ENCODE data around the gene CELF4.

CELF4 gene

DNA sequence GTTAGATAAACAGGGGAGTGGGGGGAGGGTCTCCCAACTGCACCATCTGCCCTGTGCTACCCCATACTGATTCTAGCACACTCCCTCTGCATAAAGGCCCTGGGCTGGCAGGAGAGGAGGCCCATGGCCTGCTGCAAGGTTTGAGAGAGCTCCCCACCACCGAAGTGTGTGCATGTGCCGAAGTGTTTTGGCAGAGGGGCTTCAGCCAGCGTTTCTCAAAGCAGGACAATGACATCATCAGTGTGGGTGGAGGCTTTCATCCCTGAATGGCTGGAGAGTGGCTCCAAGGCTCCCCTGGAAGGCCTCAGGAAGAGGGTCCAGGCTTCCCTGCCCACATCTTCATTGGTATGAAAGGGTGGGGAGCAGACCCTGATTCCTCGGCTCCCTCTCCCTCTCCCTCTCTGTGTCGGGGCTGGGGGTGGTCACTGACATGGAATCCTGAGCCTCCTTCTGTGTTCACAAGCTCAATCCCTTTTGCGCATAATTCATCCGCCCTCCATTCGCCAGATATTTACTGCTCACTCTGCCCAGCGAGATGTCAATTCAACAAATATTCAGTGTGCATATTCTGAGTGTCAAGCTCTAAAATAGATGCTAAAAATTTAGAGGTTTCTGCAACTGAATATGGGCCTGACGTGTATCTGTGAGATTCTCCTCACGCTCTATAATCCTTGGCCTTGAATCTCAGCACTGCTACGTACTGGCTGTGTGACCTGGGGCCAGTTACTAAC is 122.1 kb downstream of the CELF4 start:
- no peak overlapping the region for H3K4me3 Mint-ChIP-seq
- H3K9me3 Mint-ChIP-seq, result no peaks in the 10 kb centered on the region
- no peaks in the 10 kb centered on the region for H3K36me3 Mint-ChIP-seq (ENCODE audit: low read depth)
- DNase-seq (ENCODE audit: low spot score), result no peak
- no peak overlapping the region for H3K27ac Mint-ChIP-seq
- H3K4me1 Mint-ChIP-seq (ENCODE audit: low read depth), result peaks cover 6% of the 10 kb centered on the region
- peaks cover 2% of the 10 kb centered on the region for H3K27me3 Mint-ChIP-seq (ENCODE audit: low read depth)

GRCh38 chr18:37442477-37442876 is 123.1 kb downstream of the CELF4 start:
- H3K27me3 Mint-ChIP-seq (ENCODE audit: low read depth), result peaks cover 2% of the 10 kb centered on the region
- H3K4me3 Mint-ChIP-seq, result no peak overlapping the region
- peaks cover 6% of the 10 kb centered on the region for H3K4me1 Mint-ChIP-seq (ENCODE audit: low read depth)
- no peaks in the 10 kb centered on the region for H3K9me3 Mint-ChIP-seq
- DNase-seq (ENCODE audit: low spot score), result no peak
- no peaks in the 10 kb centered on the region for H3K36me3 Mint-ChIP-seq (ENCODE audit: low read depth)
- no peak overlapping the region for H3K27ac Mint-ChIP-seq

DNA sequence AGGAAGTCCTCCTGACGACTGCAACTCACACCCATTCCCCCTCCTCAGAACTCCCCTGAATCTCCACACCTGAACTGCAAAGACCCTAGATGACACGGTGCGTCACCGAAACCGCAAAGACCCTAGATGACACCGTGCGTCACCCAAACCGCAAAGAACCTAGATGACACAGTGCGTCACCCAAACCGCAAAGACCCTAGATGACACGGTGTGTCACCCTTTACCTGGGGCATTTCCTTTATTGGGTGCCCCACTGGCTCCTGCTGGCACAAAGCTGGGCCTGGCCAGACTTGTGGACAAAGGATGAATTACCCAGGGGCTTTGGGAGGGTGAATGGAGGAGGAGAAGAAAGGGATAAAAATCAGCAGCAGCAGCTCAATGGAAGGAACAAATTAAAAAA is 123.8 kb downstream of the CELF4 start:
- H3K27me3 Mint-ChIP-seq (ENCODE audit: low read depth), result peaks cover 2% of the 10 kb centered on the region
- no peak for DNase-seq (ENCODE audit: low spot score)
- no peaks in the 10 kb centered on the region for H3K36me3 Mint-ChIP-seq (ENCODE audit: low read depth)
- H3K4me3 Mint-ChIP-seq, result no peak overlapping the region
- peaks cover 6% of the 10 kb centered on the region for H3K4me1 Mint-ChIP-seq (ENCODE audit: low read depth)
- H3K27ac Mint-ChIP-seq, result no peak overlapping the region
- no peaks in the 10 kb centered on the region for H3K9me3 Mint-ChIP-seq

DNA sequence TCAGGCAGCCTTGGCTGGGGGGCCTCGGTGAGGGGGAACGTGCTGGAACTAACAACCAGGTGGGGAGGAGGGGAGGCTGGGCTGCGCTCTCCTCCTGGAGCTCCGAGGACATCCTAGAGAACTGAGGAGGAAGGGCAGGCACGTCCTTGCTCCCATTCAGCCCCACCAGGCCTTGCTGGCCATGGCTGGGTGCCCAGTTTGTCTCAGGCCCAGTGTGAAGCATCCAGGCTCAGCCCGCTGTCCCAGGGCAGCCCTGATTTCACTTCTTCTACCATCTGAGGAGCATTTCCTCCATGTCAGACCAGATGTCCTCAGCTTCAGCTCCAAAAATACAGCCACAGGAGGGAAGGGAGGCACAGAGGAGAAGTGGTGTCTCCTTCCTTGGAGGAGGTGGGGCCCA is 125.4 kb downstream of the CELF4 start:
- H3K27ac Mint-ChIP-seq, result no peak overlapping the region
- H3K27me3 Mint-ChIP-seq (ENCODE audit: low read depth), result peaks cover 2% of the 10 kb centered on the region
- no peak for DNase-seq (ENCODE audit: low spot score)
- no peaks in the 10 kb centered on the region for H3K9me3 Mint-ChIP-seq
- peaks cover 6% of the 10 kb centered on the region for H3K4me1 Mint-ChIP-seq (ENCODE audit: low read depth)
- H3K36me3 Mint-ChIP-seq (ENCODE audit: low read depth), result no peaks in the 10 kb centered on the region
- no peak overlapping the region for H3K4me3 Mint-ChIP-seq

DNA sequence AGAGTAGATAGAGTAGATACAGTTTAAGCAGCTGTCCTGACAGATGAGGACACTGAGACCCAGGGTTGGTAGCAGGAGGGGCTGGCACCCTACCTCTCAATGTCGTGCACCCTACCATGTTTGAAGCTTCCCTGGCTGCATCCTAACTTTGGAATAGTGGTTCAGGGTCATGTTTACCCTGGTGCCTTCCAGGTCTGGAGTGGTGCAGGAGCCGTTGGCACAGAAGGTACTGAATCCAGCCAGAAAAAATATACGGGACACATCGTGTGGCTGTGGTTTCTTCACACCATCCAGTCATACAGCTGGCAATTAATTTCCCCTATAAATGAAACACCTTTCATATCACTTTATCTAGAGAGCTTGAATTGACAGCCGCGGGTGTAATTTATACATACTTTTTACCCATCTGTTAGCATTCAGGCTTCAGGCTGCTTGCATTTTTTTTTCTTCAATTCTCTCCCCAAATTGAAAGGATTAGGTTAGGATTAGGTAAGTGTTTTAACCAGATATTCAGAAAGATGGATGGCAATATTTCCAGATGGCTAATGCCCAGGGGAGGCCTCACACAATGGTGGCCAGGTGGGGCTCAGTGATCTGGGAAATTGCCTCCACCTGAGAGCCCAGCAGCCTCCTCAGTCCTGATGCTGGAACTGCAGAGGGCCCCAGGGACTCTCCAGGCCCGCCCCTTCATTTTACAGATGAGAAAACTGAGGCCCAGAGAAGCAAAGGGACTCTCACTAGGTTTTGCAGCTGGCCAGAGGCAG is 127.0 kb downstream of the CELF4 start:
- no peak overlapping the region for H3K27ac Mint-ChIP-seq
- no peaks in the 10 kb centered on the region for H3K9me3 Mint-ChIP-seq
- H3K4me1 Mint-ChIP-seq (ENCODE audit: low read depth), result no peaks in the 10 kb centered on the region
- no peaks in the 10 kb centered on the region for H3K36me3 Mint-ChIP-seq (ENCODE audit: low read depth)
- H3K4me3 Mint-ChIP-seq, result no peak overlapping the region
- no peak for DNase-seq (ENCODE audit: low spot score)
- H3K27me3 Mint-ChIP-seq (ENCODE audit: low read depth), result no peaks in the 10 kb centered on the region

DNA sequence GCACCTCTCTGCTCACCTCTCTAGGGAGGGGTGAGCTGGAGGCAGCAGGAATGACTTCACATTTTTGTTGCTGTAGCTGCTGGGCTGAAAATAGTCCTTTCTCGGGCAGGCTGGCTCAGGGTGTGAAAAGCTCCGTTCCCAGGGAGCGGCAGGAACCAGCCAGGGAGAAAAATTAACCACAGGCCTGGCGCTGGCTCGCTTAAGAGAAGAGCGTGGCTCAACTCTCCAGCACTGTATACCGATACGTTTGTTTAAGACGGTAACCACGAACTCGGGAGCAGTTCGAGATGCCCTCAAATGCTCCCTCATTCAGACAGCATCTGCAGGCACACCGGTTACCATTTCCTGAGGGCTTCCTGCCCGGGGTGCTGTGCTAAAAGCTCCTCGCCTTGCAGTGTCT is 129.6 kb downstream of the CELF4 start:
- no peaks in the 10 kb centered on the region for H3K27me3 Mint-ChIP-seq (ENCODE audit: low read depth)
- H3K9me3 Mint-ChIP-seq, result no peaks in the 10 kb centered on the region
- no peak for DNase-seq (ENCODE audit: low spot score)
- H3K4me1 Mint-ChIP-seq (ENCODE audit: low read depth), result no peaks in the 10 kb centered on the region
- H3K36me3 Mint-ChIP-seq (ENCODE audit: low read depth), result no peaks in the 10 kb centered on the region
- H3K4me3 Mint-ChIP-seq, result no peak overlapping the region
- H3K27ac Mint-ChIP-seq, result no peak overlapping the region

- no peak overlapping the region for H3K4me3 Mint-ChIP-seq
- no peaks in the 10 kb centered on the region for H3K9me3 Mint-ChIP-seq
- H3K36me3 Mint-ChIP-seq (ENCODE audit: low read depth), result no peaks in the 10 kb centered on the region
- no peak overlapping the region for H3K27ac Mint-ChIP-seq
- no peak for DNase-seq (ENCODE audit: low spot score)
- no peaks in the 10 kb centered on the region for H3K27me3 Mint-ChIP-seq (ENCODE audit: low read depth)
- no peaks in the 10 kb centered on the region for H3K4me1 Mint-ChIP-seq (ENCODE audit: low read depth)
Observed at GRCh38 chr18:37435150-37435867, 130.3 kb downstream of the CELF4 start.

- H3K4me1 Mint-ChIP-seq (ENCODE audit: low read depth), result no peaks in the 10 kb centered on the region
- no peaks in the 10 kb centered on the region for H3K36me3 Mint-ChIP-seq (ENCODE audit: low read depth)
- DNase-seq (ENCODE audit: low spot score), result no peak
- no peak overlapping the region for H3K27ac Mint-ChIP-seq
- no peak overlapping the region for H3K4me3 Mint-ChIP-seq
- no peaks in the 10 kb centered on the region for H3K9me3 Mint-ChIP-seq
- no peaks in the 10 kb centered on the region for H3K27me3 Mint-ChIP-seq (ENCODE audit: low read depth)
Observed at GRCh38 chr18:37434161-37434860, 131.3 kb downstream of the CELF4 start.

- no peaks in the 10 kb centered on the region for H3K36me3 Mint-ChIP-seq (ENCODE audit: low read depth)
- H3K4me1 Mint-ChIP-seq (ENCODE audit: low read depth), result no peaks in the 10 kb centered on the region
- no peaks in the 10 kb centered on the region for H3K27me3 Mint-ChIP-seq (ENCODE audit: low read depth)
- DNase-seq (ENCODE audit: low spot score), result no peak
- no peak overlapping the region for H3K4me3 Mint-ChIP-seq
- H3K27ac Mint-ChIP-seq, result no peak overlapping the region
- no peaks in the 10 kb centered on the region for H3K9me3 Mint-ChIP-seq
Observed at GRCh38 chr18:37432436-37433195, 133.0 kb downstream of the CELF4 start.

DNA sequence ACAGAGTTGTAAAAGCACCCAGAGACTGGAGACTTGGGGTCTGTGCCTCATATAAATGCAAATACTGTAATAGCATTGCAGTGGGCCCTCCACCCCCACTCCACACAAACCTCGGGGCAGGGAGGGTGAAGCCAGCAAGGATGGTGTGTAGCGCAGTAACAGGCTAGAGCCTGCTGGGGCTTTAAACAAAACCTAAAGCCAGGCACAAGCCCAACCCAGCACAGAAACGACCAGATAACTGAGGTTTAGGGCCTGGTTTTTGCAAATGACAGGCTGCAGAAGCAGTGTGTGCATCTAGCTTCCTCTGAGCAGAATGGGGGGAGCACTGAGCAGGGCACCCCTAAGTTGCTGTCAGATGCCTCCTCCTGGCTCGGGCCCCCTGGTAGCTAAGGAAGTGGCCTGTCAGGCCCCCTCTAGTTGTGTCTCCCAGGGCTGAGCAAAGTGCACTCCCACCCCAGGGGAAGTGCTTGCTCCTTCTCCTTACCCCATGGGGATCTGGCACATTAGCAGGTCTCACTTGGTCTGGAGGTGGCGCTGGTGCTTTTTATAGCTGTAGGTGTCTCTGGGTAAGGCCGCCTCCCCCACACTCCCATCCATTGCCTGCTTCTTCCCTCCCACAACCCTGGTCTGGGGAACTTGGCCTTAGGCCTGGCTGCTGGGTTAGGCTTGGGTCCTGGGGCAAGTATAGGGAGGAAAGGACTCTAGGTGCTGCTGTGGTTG is 135.1 kb downstream of the CELF4 start:
- Mint-ChIP-seq H3K27ac (no peak overlapping the region), H3K9me3 (no peaks in the 10 kb centered on the region), H3K4me1 (ENCODE audit: low read depth) (no peaks in the 10 kb centered on the region), H3K27me3 (ENCODE audit: low read depth) (no peaks in the 10 kb centered on the region), H3K4me3 (no peak overlapping the region), H3K36me3 (ENCODE audit: low read depth) (no peaks in the 10 kb centered on the region)
- DNase-seq (ENCODE audit: low spot score), result no peak

GRCh38 chr18:37429791-37430190 is 135.8 kb downstream of the CELF4 start:
- Mint-ChIP-seq H3K27me3 (ENCODE audit: low read depth) (no peaks in the 10 kb centered on the region), H3K4me3 (no peak overlapping the region), H3K36me3 (ENCODE audit: low read depth) (no peaks in the 10 kb centered on the region), H3K9me3 (no peaks in the 10 kb centered on the region), H3K4me1 (ENCODE audit: low read depth) (no peaks in the 10 kb centered on the region), H3K27ac (no peak overlapping the region)
- no peak for DNase-seq (ENCODE audit: low spot score)

- H3K36me3 Mint-ChIP-seq (ENCODE audit: low read depth), result no peaks in the 10 kb centered on the region
- H3K27ac Mint-ChIP-seq, result no peak overlapping the region
- H3K9me3 Mint-ChIP-seq, result no peaks in the 10 kb centered on the region
Observed at GRCh38 chr18:37428288-37428974, 137.2 kb downstream of the CELF4 start.

More at GRCh38 chr18:37428288-37428974, 137.2 kb downstream of the CELF4 start:
- DNase-seq (ENCODE audit: low spot score), result no peak
- Mint-ChIP-seq H3K4me1 (ENCODE audit: low read depth) (no peaks in the 10 kb centered on the region), H3K4me3 (no peak overlapping the region), H3K27me3 (ENCODE audit: low read depth) (no peaks in the 10 kb centered on the region)
